H1 (cell line): ENCODE data around the gene MTMR4. TPM values are rescaled to one million over a fixed set of nuclear protein-coding genes. Genes with fewer than 3 reads are reported as not detected.

Experiments used
- CTCF ChIA-PET: fragments of 300-600 bp; sonication (Branson Sonifier 250); formaldehyde crosslinking; loops from one replicate; lab custom pipeline; 2021; ENCODE audit not compliant: partially characterized antibody; lab: Charles Lee
- POLR2A ChIA-PET: fragments of 300-600 bp; sonication (Branson Sonifier 250); formaldehyde crosslinking; loops from one replicate; lab custom pipeline; 2021; ENCODE audit warnings: inconsistent platforms; ENCODE audit not compliant: partially characterized antibody; lab: Charles Lee
- DNase-seq, 2 experiments: peaks; one replicate each; pipeline versions ENCODE4 v3.0.0 to v3.0.0-alpha.2; 2010 to 2022; ENCODE audit warnings: low spot score in 2 of 2, low read depth in 1 of 2, mixed read lengths in 1 of 2
- FAIRE-seq: peaks from 2 replicates; lab custom pipeline; 2011; peaks lifted over from hg19 to GRCh38; lab: Jason Lieb, UNC
- H2AFZ ChIP-seq: 2 replicates; pipeline ENCODE4 v1.8.1; 2012; ENCODE audit warnings: low read length, inconsistent platforms
- H2AK5ac ChIP-seq: 2 replicates; pipeline ENCODE4 v1.6.1; 2013; ENCODE audit warnings: low read depth, low read length
- H2BK120ac ChIP-seq: replicated peaks from 2 replicates; pipeline ENCODE3; 2013; ENCODE audit warnings: low read depth, low read length, inconsistent platforms
- H2BK12ac ChIP-seq: 2 replicates; pipeline ENCODE4 v1.6.1; 2013; ENCODE audit warnings: low read depth, low read length
- H2BK15ac ChIP-seq: 2 replicates; pipeline ENCODE4 v1.6.1; 2013; ENCODE audit warnings: low read length
- H2BK20ac ChIP-seq: 2 replicates; pipeline ENCODE4 v1.6.1; 2013; ENCODE audit warnings: low read length
- H2BK5ac ChIP-seq: 2 replicates; pipeline ENCODE4 v1.6.1; 2013; ENCODE audit warnings: low read depth, low read length
- H3K14ac ChIP-seq: 2 replicates; pipeline ENCODE4 v1.6.1; 2013; ENCODE audit warnings: inconsistent platforms; ENCODE audit not compliant: insufficient read length
- H3K18ac ChIP-seq: 2 replicates; pipeline ENCODE4 v1.6.1; 2013; ENCODE audit warnings: low read length; ENCODE audit errors: extremely low read depth
- H3K23ac ChIP-seq: 2 replicates; pipeline ENCODE4 v1.6.1; 2013; ENCODE audit warnings: inconsistent platforms; ENCODE audit not compliant: insufficient read length
- H3K23me2 ChIP-seq: 2 replicates; pipeline ENCODE4 v1.6.1; 2013; ENCODE audit warnings: low read depth, low read length
- H3K27ac ChIP-seq: 2 replicates; pipeline ENCODE4 v1.6.1; 2011; ENCODE audit warnings: low read depth, low read length, inconsistent platforms
- H3K27me3 ChIP-seq, 4 experiments: replicated peaks in 1 of 4; 1 replicate in 1 of 4; 2 replicates in 3 of 4; pipeline versions ENCODE4 v1.6.1 to v1.8.1; 2011 to 2013; ENCODE audit warnings: low read length in 3 of 4, mild to moderate bottlenecking in 3 of 4, inconsistent platforms in 2 of 4, mixed read lengths in 2 of 4, moderate library complexity in 1 of 4; ENCODE audit not compliant: control insufficient read depth in 3 of 4, insufficient read depth in 3 of 4; ENCODE audit errors: extremely low read depth in 1 of 4
- H3K36me3 ChIP-seq, 4 experiments: 2 replicates each; pipeline versions ENCODE4 v1.6.1 to v1.8.1; 2011 to 2013; ENCODE audit warnings: mild to moderate bottlenecking in 4 of 4, low read length in 3 of 4, moderate library complexity in 2 of 4, control low read depth in 1 of 4, inconsistent platforms in 1 of 4; ENCODE audit not compliant: insufficient read depth in 4 of 4, control insufficient read depth in 2 of 4
- H3K4ac ChIP-seq: replicated peaks from 2 replicates; pipeline ENCODE3; 2013; ENCODE audit warnings: low read length, low read depth, mixed read lengths, inconsistent platforms; ENCODE audit not compliant: insufficient read length
- H3K4me1 ChIP-seq, 4 experiments: replicated peaks in 1 of 4; 1 replicate in 1 of 4; 2 replicates in 3 of 4; pipeline versions ENCODE4 v1.6.1 to v1.8.1; 2011 to 2013; ENCODE audit warnings: low read length in 3 of 4, inconsistent platforms in 2 of 4, mixed read lengths in 1 of 4; ENCODE audit not compliant: insufficient read depth in 4 of 4, control insufficient read depth in 3 of 4
- H3K4me2 ChIP-seq, 2 experiments: 2 replicates each; pipeline versions ENCODE4 v1.6.1 to v1.8.1; 2011 to 2013; ENCODE audit warnings: low read depth in 2 of 2, low read length in 2 of 2, control low read depth in 1 of 2, inconsistent platforms in 1 of 2, mild to moderate bottlenecking in 1 of 2; ENCODE audit not compliant: insufficient read depth in 1 of 2
- H3K4me3 ChIP-seq, 4 experiments: fragments of 200-600, 300-600 bp in 1 of 4; sonication (generic), shearing (Covaris generic), sonication (Bioruptor Twin) in 1 of 4; 2 replicates each; pipeline versions ENCODE4 v1.5.1 to v1.8.1; 2011 to 2016; ENCODE audit warnings: low read length in 4 of 4, low read depth in 3 of 4, control low read depth in 2 of 4, inconsistent platforms in 2 of 4, mild to moderate bottlenecking in 2 of 4, mixed read lengths in 1 of 4, moderate library complexity in 1 of 4; ENCODE audit not compliant: insufficient read depth in 2 of 4; ENCODE audit errors: extremely low read depth in 1 of 4
- H3K56ac ChIP-seq: replicated peaks from 2 replicates; pipeline ENCODE3; 2013; ENCODE audit warnings: low read depth, mild to moderate bottlenecking, mixed read lengths, low read length, inconsistent platforms; ENCODE audit not compliant: insufficient read length
- H3K79me1 ChIP-seq: 2 replicates; pipeline ENCODE4 v1.6.1; 2013; ENCODE audit warnings: low read depth, low read length, control low read depth
- H3K79me2 ChIP-seq, 2 experiments: 2 replicates each; pipeline versions ENCODE4 v1.6.1 to v1.8.1; 2012 to 2013; ENCODE audit warnings: low read length in 2 of 2, mild to moderate bottlenecking in 2 of 2, inconsistent platforms in 1 of 2; ENCODE audit not compliant: insufficient read depth in 2 of 2, control insufficient read depth in 1 of 2
- H3K9ac ChIP-seq, 4 experiments: replicated peaks in 1 of 4; 1 replicate in 1 of 4; 2 replicates in 3 of 4; pipeline versions ENCODE4 v1.6.1 to v1.8.1; 2011 to 2013; ENCODE audit warnings: low read depth in 3 of 4, low read length in 3 of 4, control low read depth in 2 of 4, mild to moderate bottlenecking in 2 of 4, moderate library complexity in 2 of 4, inconsistent platforms in 1 of 4; ENCODE audit errors: extremely low read depth in 1 of 4
- H3K9me3 ChIP-seq, 2 experiments: 2 replicates each; pipeline versions ENCODE4 v1.6.1 to v1.8.1; 2012 to 2013; ENCODE audit warnings: mild to moderate bottlenecking in 2 of 2, moderate library complexity in 2 of 2, control low read depth in 1 of 2, inconsistent platforms in 1 of 2, low read depth in 1 of 2, low read length in 1 of 2, mixed read lengths in 1 of 2; ENCODE audit not compliant: insufficient read depth in 2 of 2
- H4K20me1 ChIP-seq, 2 experiments: replicated peaks in 1 of 2; 2 replicates each; pipeline versions ENCODE3 to v1.8.1; 2011 to 2013; ENCODE audit warnings: inconsistent platforms in 2 of 2, low read length in 2 of 2, mild to moderate bottlenecking in 1 of 2; ENCODE audit not compliant: insufficient read depth in 2 of 2, control insufficient read depth in 1 of 2
- H4K5ac ChIP-seq: 2 replicates; pipeline ENCODE4 v1.6.1; 2013; ENCODE audit warnings: low read length, low read depth, mixed read lengths, inconsistent platforms; ENCODE audit not compliant: insufficient read length
- H4K8ac ChIP-seq: 2 replicates; pipeline ENCODE4 v1.8.0; 2013; ENCODE audit warnings: mild to moderate bottlenecking, moderate library complexity, low read length, inconsistent platforms; ENCODE audit not compliant: insufficient read depth; ENCODE audit errors: extremely low read depth
- H4K91ac ChIP-seq: replicated peaks from 2 replicates; pipeline ENCODE3; 2013; ENCODE audit warnings: low read length, mixed read lengths, inconsistent platforms; ENCODE audit not compliant: insufficient read length
- CBX5 ChIP-seq: fragments of 300-800, 300-1000 bp; sonication (generic); IDR thresholded peaks from 2 replicates; pipeline ENCODE4 v1.7.1; 2016; ENCODE audit warnings: antibody characterized with exemption, low read length, low read depth
- E2F6 ChIP-seq: IDR thresholded peaks from 2 replicates; pipeline ENCODE4 v1.6.1; 2012; ENCODE audit warnings: inconsistent platforms
- GTF2F1 ChIP-seq: IDR thresholded peaks from 2 replicates; pipeline ENCODE4 v1.6.1; 2012; ENCODE audit warnings: low read depth, low read length, improper control_type of control experiment, borderline replicate concordance
- MAFK ChIP-seq: IDR thresholded peaks from 2 replicates; pipeline ENCODE4 v1.6.1; 2012; ENCODE audit warnings: low read depth, mild to moderate bottlenecking, improper control_type of control experiment, low read length
- MAX ChIP-seq: IDR thresholded peaks from 2 replicates; pipeline ENCODE4 v1.6.1; 2012; ENCODE audit warnings: inconsistent platforms
- NANOG ChIP-seq: IDR thresholded peaks from 2 replicates; pipeline ENCODE4 v1.6.1; 2011; ENCODE audit warnings: low read length, low read depth, mild to moderate bottlenecking, inconsistent platforms; ENCODE audit not compliant: insufficient read depth, poor library complexity, severe bottlenecking
- POU5F1 ChIP-seq: IDR thresholded peaks from 2 replicates; pipeline ENCODE4 v1.6.1; 2011; ENCODE audit warnings: low read depth, mild to moderate bottlenecking, low read length, moderate library complexity
- RNF2 ChIP-seq: fragments of 200-900, 300-1000 bp; sonication (generic); IDR thresholded peaks from 2 replicates; pipeline ENCODE4 v1.7.1; 2016; ENCODE audit warnings: borderline replicate concordance, low read depth, mild to moderate bottlenecking, antibody characterized with exemption, low read length; ENCODE audit not compliant: poor library complexity, severe bottlenecking; ENCODE audit errors: missing control alignments
- RXRA ChIP-seq: IDR thresholded peaks from 2 replicates; pipeline ENCODE4 v1.6.1; 2011; ENCODE audit warnings: low read depth, mild to moderate bottlenecking, low read length, moderate library complexity; ENCODE audit not compliant: insufficient read depth
- SIRT6 ChIP-seq: IDR thresholded peaks from one replicate; pipeline ENCODE4 v1.7.1; 2012; ENCODE audit warnings: low read length, inconsistent platforms
- SIX5 ChIP-seq: IDR thresholded peaks from 2 replicates; pipeline ENCODE4 v1.6.1; 2011; ENCODE audit warnings: mild to moderate bottlenecking, low read depth, low read length
- SP2 ChIP-seq: IDR thresholded peaks from 2 replicates; pipeline ENCODE4 v1.6.1; 2012; ENCODE audit warnings: mild to moderate bottlenecking, low read length, inconsistent platforms
- TBP ChIP-seq: IDR thresholded peaks from 2 replicates; pipeline ENCODE4 v1.6.1; 2011; ENCODE audit warnings: low read depth, low read length, improper control_type of control experiment
- ZNF274 ChIP-seq: IDR thresholded peaks from 2 replicates; pipeline ENCODE4 v1.7.0; 2012; ENCODE audit warnings: low read length, borderline replicate concordance; ENCODE audit errors: extremely low read depth
- WGBS, 2 experiments: shearing (Covaris generic) in 1 of 2; methylation state at CpG; one replicate each; pipeline versions ENCODE4 v1.1.6 to v1.1.7; 2013 to 2015; ENCODE audit warnings: low lambda C conversion rate in 2 of 2, mixed read lengths in 2 of 2, inconsistent platforms in 1 of 2, low coverage in 1 of 2, missing lambda C conversion rate in 1 of 2; ENCODE audit not compliant: insufficient replicate concordance in 2 of 2, insufficient coverage in 1 of 2, insufficient read length in 1 of 2; ENCODE audit errors: extremely low coverage in 1 of 2, missing lambda C conversion rate in 1 of 2; 5-methylcytosine and 5-hydroxymethylcytosine counted together
- polyA plus RNA-seq, 7 experiments: library from polyadenylated mRNA; depleted of rRNA in 3 of 7; stranded (reverse) in 5 of 7; unstranded in 2 of 7; fragments of >200 nt in 5 of 7; fragments of 200-250 nt in 2 of 7; gene quantifications; 1 replicate in 5 of 7; 2 replicates in 1 of 7; 4 replicates in 1 of 7; pipeline versions ENCODE4 v1.2.1 to v1.2.3, GENCODE V29; 2011 to 2013; ENCODE audit warnings: missing spikeins in 2 of 7, mixed read lengths in 2 of 7
- total RNA-seq: library from RNA; stranded (reverse); fragmentation: NEBNext Ultra II Directional; extraction: Animal tissue kit (Norgen Biotek cat#: 25700); gene quantifications from 2 replicates; pipeline ENCODE4 v1.2.1, GENCODE V29; 2021

Gene MTMR4
- total and polyA plus RNA-seq, 2 of the 8 experiments (the other 6 are each of a cell fraction or from before 2014, with no cell fraction given) = 15.9 to 39.2 TPM

GRCh38 chr17:58452738-58453137, 61.7 kb downstream of the MTMR4 start:
- no peak overlapping the region for H3K56ac ChIP-seq
- no peak overlapping the region for H2BK5ac ChIP-seq
- H4K5ac ChIP-seq = no peak overlapping the region
- no peak overlapping the region for H3K9ac ChIP-seq
- ChIA-PET CTCF (interaction anchor here (0.6 to 1.6 kb wide), 3 partner anchors 135 to 177 kb away, joined by 3 to 5 read pairs (median 5); no protein-coding TSS in a partner anchor), POLR2A (no interaction called here)
- H3K79me1 ChIP-seq = no peaks in the 10 kb centered on the region
- H2BK12ac ChIP-seq = no peak overlapping the region
- no peaks in the 10 kb centered on the region for H3K36me3 ChIP-seq
- no peak overlapping the region for H2BK120ac ChIP-seq
- DNase-seq (no peak), FAIRE-seq (no peak)
- no peak overlapping the region for H3K18ac ChIP-seq
- no peak overlapping the region for H3K4ac ChIP-seq
- H2BK20ac ChIP-seq = no peak overlapping the region
- no peak overlapping the region for H3K4me2 ChIP-seq
- H2AFZ ChIP-seq = no peak overlapping the region
- no peak overlapping the region for H4K8ac ChIP-seq
- no peaks in the 10 kb centered on the region for H3K27me3 ChIP-seq
- no peaks in the 10 kb centered on the region for H4K20me1 ChIP-seq
- no peak overlapping the region for H3K23ac ChIP-seq
- H3K23me2 ChIP-seq = no peaks in the 10 kb centered on the region
- H3K14ac ChIP-seq = no peak overlapping the region
- no peak overlapping the region for H4K91ac ChIP-seq
- no peaks in the 10 kb centered on the region for H3K9me3 ChIP-seq
- WGBS, 2 experiments = 89% methylated on average over 1 of the region's 1 CpG; no CpG with 5 or more reads in 1 of the 2 experiments
- no peak overlapping the region for H3K27ac ChIP-seq
- H3K4me3 ChIP-seq = no peak overlapping the region
- H3K79me2 ChIP-seq = no peaks in the 10 kb centered on the region
- H2BK15ac ChIP-seq = no peak overlapping the region
- H3K4me1 ChIP-seq = no peaks in the 10 kb centered on the region
- H2AK5ac ChIP-seq = no peak overlapping the region
- TF ChIP-seq RXRA (no peak), RNF2 (no peak), CBX5 (no peak), SIX5 (no peak), SIRT6 (no peak), TBP (no peak), GTF2F1 (no peak), POU5F1 (no peak), ZNF274 (no peak), SP2 (no peak), NANOG (no peak), MAFK (no peak), E2F6 (no peak), MAX (no peak)
